HTR-8/SVneo (cell line): ENCODE measurements around the gene VTI1A.

ENCODE experiments used
- DNase-seq: peaks from one replicate; pipeline ENCODE4 v3.0.0; 2011; ENCODE audit warnings: low spot score, mixed read lengths; ENCODE audit not compliant: insufficient read length
- FAIRE-seq: peaks from 2 replicates; lab custom pipeline; 2011; peaks lifted over from hg19 to GRCh38; lab: Jason Lieb, UNC

VTI1A gene

DNA sequence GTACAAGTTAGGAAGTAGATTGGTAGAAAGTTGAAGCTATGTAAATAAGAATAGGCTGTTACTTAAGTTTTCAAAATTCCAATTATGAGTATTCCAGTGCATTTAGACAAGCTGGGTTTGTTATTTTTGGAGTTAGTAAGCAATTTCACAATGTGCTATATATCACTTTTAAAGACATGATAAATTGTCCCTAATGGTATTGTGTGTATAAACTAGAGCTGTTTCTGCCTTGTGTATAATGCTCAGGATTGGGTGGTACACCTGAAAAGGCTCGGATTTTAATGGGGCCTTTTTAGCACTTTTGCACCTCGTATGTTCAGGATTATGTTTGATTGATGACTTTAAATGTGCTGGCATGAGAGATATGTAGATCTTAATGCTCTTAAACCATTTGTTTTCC is 175.8 kb downstream of the VTI1A start:
- FAIRE-seq (no peak), DNase-seq (no peak)

DNA sequence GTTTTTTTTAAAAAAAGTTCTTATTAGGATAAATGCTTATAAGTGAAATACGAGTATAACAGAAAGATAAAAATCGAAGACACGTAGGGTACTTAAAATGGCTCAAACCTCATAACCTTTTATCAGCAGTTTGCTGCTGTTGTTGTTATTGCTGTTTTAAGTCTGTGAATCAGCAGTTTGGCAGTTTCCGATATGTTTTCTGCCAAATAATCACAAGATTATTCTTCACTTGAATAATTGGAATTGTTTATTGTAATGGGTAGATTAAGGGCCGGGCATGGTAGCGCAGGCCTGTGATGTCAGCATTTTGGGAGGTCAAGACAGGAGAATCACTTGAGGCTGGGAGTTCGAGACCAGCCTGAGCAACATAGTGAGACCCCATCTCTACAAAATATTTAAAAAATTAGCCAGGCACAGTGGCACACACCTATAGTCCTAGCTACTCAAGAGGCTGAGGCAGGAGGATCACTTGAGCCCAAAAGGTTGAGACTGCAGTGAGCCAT is 177.6 kb downstream of the VTI1A start:
- DNase-seq: no peak
- FAIRE-seq: no peak

DNA sequence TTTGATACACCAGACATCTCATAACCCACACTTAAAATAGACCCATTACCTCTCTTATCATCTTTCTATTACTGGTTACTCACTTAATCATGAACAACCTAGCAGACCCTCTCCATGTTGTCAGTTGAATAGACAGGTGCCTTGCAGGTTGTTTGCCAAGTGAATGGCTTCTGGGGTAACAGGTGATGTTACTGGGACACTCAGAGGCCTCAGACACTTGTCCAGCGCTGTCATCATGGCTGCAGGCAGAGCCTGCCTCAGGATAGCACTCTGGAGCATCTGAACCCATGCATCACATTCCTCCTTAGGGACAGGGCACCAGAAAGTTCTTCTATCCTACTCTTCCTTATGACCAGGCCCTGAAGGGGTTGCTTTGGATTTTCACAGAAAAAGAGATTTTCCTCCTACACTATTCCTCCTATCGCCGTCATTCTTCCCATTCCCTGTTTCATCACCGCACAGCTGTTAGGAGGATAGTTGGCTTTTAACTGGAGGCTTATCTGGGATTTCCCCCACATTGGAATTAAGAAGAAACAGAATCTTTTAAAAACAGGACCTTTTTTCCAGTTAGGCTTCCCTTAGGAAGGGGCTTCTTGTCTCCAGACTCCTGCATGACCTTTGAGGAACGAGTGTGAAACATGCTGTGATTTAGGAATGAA is 182.1 kb downstream of the VTI1A start:
- FAIRE-seq (no peak), DNase-seq (no peak)

DNA sequence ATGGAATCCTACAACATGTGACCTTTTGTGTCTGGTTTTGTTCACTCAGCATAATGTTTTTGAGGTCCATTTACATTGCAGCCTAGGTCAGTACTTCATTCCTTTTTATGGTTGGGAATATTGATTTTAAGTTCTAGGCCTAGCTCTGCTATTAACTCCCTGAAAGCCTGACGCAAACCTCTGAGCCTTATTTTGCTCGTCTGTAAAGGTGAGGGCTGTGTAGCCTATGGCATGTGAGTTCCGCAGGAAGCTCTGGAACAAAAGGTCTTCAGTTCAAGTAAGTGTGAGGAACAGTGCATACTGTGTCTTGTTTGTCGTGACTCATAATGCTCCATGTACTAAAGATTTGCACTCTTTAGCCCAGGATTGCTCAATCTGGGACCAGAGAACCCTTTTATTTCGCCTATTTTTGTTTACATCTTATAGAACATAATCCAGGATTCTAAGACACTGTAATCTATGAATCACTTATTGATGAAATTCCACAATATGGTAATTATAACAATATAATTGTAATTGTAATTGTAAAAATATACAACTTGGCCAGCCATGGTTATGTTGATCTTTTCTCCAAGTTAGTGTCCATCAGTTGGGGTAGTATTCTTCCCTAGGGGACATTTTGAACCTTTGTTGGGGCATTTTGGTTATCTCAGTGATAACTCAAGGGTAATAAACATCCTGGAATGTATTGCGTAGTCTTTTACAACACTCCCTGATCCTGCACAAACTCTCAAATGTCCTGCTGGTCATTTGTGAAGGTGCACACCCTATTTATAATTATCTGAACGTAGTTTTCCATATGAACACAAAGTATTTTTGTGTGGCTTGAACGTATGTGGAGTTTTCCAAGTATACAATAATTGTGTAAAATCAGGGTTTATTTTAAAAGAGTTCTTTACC is 184.7 kb downstream of the VTI1A start:
- FAIRE-seq (no peak), DNase-seq (no peak)

DNA sequence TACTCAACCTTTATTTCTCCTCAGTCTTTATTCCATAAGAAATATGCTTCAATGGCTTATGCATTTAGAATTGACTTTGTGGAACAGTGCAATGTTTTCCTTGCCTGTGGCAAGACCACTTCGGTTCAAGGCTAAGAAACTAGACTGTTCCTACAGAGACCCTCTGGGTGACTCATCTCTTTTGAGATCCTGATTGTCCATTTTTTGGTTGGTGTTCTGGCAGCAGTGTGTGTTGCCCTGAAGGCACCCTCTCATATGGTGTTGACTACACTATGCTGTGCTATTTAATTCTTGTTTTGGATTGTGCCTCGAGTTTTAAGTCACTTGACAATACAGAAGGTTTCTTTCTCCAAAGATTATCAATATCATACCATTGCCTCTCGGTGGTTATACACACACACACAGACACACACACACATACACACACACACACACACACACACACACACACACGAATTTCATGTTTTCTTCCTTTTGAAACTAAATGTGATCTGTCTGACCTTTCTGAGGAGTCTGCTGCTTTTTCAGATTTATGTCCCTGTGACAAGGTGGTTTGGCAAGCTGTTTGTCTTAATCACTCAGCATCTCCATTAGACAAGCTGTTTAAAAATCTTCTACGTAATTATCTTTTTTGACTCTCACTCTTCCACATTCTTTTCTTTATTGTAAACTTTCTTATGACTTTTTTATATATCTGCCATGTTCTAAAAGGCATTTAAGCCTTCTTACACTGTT is 187.2 kb downstream of the VTI1A start:
- DNase-seq: no peak

DNA sequence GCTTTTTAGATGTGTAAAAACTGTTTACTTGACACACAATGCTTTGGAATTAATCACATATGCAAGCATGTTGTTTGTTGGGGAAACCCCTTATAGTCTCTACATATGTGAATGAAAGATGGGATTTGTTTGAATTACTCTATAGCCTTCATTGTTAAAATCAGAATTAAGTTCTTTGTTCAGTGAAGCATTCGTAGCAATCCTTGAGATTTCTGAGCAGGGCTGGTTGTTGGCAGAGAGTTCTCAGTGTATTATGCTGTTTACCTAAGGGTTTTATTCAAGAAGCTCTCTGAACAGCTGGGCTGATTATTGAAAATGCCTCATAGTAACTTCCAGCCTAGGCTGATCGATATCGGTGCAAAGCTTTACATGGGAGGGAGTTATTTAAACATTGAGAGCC is 190.9 kb downstream of the VTI1A start:
- no peak for FAIRE-seq
- DNase-seq: no peak

More for the DNA sequence above, 187.2 kb downstream of the VTI1A start:
- FAIRE-seq: no peak

DNA sequence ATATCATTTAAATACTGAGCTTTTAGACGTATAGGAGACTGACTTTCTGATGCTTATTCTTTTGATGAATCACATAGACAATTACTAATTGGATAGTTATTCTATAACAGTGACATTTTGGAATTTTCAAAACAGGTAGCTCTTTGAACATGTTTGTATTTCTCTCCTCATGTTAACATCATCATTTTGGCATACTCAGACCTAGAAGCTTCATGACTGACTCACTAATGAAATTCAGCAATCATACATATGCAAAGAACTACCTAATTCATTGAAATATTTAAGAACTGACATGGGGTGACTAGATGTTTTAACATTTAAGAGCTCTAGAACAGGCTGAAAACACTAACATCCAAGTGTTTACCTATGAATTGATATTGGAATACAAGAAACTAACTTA is 192.3 kb downstream of the VTI1A start:
- DNase-seq: no peak
- no peak for FAIRE-seq

DNA sequence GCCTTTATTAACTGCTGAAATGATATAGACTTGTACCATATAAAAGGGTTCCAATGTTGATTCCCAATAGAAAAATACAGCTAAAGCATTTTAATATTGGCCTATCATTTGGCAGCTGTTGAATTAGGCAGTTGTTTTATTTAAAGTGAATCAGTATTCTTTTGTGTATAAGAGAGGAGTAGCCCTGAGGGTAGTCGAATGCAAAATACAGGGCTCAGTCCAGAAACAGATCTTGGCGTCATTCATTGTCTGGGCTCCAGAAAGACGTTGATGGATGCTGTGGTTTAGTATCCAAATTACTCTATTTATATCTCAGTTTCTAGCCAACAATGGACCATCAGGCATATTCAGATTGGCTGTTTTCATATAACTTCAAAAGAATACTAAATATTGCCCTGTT is 193.6 kb downstream of the VTI1A start:
- no peak for FAIRE-seq
- no peak for DNase-seq

DNA sequence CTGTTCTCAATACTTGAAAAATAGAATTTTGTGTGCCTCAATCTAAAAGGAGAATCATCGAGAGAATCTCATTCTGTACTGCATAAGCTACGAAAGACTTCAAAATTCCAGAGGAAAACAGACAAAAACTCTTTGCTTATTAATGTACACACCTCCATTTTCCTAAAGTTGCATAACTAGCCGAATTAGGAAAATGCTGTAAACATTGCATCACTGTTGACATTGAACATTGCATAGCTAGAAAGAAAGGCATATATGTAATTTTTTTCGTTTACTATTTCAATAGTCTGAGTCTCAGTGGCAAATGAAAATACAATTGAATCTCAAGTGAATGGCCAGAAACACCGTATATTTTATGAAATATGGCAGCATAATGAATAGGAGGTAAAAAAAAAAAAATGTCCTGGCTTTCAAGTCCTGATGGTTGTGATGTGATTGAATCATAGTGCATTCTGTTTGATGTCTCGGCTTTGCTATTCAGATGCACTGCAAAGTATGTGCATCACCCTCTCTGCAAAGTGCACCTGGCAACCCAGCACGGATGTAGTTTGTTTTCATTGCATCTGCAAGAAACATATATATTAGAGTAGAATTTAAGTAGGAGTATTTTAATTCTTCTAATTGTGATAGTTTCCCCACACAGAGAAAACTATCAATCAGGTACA is 196.7 kb downstream of the VTI1A start:
- DNase-seq: no peak
- no peak for FAIRE-seq

DNA sequence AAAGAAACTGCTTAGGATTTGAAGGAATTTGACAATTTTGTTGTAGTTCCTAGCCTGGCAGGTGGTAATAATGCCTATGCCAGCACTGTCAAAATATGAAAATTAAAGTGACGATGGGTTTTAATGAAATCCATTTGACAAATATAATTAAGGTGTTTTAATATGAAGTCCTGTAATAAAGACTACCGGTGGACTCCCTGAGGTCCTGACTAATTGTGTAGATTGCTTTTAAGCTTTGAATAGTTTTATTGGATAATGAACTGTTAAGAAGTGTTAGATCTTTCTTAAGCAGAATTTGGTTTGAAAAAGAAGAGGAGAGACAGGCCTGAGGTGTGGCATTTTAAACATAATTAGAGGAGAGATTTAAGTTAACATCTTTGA is 197.2 kb downstream of the VTI1A start:
- FAIRE-seq (no peak), DNase-seq (no peak)

DNA sequence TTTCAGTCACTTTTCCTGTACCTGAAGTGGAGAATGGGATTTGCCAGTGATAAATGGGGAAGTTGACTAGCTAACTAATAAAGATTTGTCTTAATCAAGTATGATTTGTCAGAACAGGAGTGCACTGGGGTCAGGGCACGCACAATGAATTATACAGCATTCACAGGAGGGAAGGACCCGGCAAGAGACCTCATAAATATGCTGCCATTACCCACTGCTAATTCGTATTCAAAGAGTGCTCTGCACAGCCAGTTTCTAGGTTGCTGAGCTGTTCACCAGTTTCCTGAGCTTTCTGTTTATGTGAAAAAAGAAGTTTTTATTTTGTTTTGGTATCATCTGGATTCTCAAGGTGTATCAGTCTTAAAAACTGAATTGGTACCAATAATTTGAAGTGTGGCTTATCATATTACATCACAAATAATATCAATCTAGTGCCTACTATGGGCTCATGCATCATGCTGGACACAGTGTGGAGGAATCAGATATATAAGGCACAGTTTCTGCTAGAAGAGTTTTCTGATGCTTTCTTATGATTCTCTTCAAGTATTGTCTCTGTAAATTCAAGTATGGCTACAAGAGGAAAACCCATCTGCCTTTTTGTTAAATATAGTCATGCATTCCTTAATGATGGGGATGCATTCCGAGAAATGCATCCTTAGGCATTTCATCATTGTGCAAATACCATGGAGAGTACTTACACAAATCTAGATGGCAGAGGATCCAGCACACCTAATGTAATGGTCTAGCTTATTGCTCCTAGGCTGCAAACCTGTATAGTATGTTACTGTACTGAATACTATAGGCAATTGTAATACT is 202.2 kb downstream of the VTI1A start:
- FAIRE-seq (no peak), DNase-seq (no peak)

DNA sequence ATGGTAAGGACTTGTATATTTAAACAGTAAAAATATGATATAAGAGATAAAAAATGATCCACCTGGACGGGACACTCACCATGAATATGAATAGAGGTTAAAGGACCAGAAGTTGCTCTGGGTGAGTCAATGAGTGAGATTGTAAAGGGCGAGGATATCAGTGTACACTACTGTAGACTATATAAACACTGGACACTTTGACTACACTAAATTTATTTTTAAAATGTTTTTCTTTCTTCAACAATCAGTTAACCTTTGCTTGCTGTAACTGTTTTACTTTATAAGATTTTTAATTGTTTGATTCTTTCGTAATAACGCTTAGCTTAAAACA is 202.8 kb downstream of the VTI1A start:
- DNase-seq (no peak), FAIRE-seq (no peak)

DNA sequence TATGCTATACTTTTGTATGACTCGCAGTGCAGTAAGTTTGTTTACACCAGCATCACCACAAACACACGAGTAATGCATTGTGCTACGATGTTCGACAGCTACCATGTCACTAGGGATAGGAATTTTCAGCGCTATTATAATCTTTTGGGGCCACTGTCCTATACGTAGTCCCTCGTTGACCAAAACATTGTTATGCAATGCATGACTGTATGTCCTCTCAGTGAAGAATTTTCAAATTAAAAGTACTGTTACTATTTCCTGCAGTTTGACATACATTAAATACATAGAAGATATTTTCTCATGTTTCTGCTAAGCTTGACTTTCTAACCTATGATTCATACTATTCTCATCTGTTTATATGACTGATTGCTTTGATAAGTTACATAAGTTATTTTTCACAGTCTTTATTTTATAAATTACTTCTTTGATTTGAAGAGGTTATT is 203.6 kb downstream of the VTI1A start:
- no peak for DNase-seq
- no peak for FAIRE-seq

DNA sequence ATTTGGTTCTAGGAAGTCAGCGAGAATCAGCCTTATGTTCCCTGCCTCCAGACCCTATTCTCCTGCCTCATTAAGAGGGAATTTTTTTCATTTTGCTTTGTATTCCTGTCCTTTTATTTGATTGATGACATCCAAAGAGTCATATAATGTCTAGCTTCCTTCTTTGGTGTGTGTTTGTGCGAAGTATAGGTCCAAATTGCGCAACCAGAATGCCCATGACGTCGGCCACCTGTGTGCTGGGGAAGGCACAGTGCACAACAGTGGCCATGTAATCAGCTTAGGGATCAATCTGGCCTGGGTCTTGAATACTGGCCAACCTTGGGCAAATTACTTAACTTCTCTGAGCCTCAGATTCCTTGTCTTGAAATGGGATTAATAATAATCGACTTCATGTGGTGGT is 206.2 kb downstream of the VTI1A start:
- no peak for FAIRE-seq

DNA sequence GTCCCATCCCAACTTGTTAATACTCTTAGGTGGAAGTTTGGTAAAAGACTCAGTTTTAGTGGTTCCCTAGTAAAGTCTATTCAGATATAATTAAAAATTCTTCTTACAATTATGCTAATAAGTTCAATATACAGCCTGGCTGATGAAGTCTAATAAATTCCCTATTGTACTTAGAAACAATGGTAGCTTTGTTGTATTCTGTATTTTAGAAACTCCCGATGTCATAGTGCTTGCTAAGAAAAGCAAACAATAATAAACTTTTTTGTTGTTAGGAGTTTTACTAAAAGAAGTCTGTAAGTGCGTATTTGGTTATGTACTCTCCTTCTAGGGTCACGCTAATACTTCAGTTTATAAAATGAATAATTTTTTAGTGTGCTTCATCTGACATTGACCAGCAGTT is 206.8 kb downstream of the VTI1A start:
- DNase-seq (no peak), FAIRE-seq (no peak)

More for the DNA sequence above, 206.2 kb downstream of the VTI1A start:
- no peak for DNase-seq

DNA sequence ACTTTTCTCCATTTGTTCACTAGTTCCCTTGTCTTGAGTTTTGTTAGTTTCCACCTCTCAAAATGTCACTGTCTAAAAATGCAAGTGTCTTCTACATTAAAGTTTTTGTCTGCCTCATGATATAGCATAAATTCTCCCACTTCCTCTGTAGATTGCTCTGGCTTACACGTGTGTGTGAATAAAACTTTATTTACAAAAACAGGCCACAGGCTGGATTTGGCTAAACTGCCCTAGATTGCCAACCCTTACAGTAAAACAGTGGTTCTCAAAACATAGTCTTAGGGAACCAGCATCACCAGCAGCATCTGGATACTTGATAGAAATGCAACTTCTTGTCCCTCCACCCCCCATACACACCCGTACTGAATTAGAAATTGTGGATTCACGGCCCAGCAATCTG is 207.8 kb downstream of the VTI1A start:
- DNase-seq (no peak), FAIRE-seq (no peak)

DNA sequence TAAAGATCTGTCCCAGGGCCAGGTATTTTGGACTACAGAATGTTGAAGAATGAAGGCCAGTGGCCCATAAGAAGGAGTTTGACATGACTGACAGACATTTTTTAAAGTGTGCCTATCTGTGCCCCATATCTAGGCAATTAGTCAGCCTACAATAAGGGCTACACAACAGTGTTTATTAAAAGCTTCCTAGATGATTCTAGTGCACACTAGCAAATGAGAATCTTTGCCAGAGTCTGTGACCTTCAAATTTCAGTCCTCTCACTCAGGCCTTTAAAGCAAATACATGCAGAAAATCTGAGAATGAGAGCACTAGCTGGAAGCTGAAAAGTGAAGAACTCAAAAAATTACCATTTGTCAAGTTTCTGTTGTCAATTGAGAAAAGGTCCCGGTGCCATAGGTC is 208.7 kb downstream of the VTI1A start:
- DNase-seq: no peak
- no peak for FAIRE-seq

DNA sequence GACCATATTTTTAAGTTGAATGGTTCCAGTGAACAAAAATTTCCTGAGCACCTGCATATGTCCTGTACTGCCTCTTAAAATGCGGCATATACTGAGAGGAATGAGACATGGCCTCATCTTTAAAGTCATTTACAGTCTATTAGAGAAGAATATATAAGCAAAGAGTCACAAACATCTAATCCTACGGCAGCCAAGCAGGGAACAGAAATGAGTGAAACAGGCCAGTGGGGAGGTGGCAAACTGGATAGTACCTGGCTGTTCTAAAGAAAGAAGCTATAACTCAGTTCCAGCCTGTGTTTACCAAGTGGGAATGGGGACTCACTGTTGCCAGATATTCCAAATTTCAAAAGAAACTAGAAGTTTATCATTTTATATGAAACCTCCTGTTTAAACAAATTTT is 211.4 kb downstream of the VTI1A start:
- FAIRE-seq (no peak), DNase-seq (no peak)

DNA sequence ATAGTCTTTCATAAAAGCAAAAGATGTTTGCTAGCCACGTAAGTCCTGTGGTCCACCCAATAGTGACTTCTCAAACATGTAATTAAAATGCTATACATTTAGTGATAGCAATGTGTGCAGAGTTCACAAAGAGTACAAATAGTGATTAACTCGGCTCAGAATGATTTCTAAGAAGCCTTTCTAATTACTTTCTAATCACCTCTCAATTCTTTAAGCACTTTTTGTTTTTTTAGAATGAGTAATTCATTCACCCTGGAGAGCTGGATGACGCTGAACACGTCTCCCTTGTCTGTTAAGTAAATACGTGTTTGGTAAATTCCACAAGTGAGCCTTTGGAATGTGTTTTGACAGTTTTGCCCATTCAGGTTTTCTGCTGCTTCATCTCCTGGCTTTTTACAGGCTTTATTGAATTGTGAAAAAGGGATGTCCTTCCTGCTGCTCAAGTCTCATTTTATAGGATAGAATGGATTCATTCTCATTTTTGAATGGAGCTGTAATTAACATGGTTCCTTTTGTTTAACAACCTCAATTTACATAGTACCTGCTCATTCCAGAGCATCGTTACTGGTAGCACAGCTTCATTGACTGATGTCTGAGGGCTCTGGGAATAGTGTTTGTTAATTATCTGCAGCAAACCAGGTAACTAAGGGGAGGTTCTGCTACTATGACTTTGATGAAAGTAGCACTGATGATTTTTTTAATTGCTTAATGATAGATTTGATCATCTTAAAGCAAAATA is 212.1 kb downstream of the VTI1A start:
- DNase-seq (peak; percentile 39), FAIRE-seq (no peak)
